HG03064 (cell line): ENCODE results near the gene ABCA4.

ENCODE experiments used
- ATAC-seq: cut with Tn5 transposase; IDR thresholded peaks from one replicate; pipeline ENCODE4 v1.9.1; 2021; ENCODE audit warnings: low read depth; ENCODE audit not compliant: unreplicated experiment

ABCA4 gene

DNA sequence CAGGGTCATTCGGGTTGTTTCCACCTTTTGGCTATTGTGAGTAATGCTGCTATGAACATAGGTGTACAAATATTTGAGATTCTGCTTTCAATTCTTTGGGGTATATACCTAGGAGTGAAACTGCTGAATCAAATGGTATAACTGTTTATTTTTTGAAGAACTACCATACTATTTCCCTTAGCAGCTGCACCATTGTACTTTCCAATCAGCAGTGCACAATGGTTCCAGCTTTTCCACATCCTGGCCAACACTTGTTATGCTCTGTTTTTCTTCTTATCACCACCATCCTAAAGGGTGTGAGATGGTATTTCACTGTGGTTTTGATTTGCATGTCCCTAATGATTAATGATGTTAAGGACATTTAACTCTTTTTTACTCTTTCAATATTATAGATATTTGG, 3.6 kb upstream of the ABCA4 start:
- no peak for ATAC-seq

DNA sequence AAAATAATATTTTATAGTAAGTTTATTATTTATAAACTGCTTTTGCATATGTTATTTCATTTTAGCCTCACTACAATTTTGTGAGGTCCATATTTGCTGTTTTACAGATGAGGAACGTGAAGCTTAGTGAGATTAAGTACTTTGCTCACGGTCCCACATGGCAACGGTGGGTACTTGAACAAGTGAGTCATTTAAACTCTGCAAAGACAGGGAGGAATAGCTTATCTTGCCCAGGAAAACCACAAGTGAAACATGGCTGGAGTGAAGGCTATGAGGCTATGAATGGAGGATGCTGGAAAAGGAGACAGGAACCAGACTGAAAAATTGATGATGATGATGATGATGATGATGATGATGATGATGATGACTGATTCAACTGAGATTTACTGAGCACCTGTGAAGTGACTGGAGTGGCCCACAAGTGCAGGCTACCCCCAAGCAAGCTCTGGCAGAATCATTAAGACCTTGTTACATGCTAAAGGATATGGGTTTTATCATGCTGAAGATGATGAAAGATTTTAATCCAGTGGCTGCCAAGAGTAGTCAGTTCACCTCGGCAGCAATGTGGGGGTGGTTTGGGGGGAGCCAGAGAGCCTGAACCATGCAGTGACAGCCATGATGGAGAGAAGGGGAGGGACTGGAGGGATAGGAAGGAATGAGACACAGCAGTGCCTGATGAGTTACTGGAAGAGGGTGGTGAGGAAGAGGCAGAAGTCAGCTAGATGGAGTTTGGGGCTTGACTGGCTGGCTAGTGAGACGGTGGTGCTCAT, 1.4 kb upstream of the ABCA4 start:
- ATAC-seq: no peak

DNA sequence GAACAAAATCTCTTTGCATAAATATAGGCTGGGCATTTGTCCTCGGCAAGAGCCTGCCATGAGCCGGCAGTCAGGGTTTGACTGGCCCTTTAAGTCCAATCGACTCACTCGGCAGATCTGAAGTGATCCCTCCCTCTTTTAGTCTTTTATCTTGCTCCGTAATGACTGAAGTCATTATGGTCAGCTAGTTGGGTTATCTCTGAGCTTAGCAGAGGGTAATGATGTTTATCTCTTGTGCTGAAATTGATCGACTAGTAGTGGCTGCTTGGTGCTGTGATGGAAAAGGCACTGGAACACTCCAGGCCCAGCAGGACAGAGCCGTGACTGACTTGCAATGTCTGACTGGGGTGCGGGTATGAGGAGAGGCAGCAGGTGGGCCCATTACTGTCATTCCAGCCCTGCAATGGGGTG, 468 bp upstream of the ABCA4 start:
- ATAC-seq: no peak

DNA sequence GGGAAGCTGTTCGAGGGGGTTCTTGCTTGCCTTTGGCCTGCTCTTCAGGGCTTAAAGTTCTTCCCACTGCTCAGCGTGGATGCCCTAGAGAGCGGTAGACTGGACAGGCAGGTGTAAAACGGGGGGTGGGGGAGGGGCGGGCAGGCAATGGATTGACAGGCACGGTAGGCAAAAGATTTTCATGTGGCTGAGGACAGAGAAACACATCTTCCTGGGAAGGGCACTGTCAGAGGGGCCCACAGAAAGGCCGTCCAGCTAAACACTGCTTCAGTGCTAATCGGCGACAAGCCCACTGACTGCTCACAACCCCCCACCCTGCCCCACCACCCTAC, 412 bp downstream of the ABCA4 start:
- ATAC-seq: no peak

DNA sequence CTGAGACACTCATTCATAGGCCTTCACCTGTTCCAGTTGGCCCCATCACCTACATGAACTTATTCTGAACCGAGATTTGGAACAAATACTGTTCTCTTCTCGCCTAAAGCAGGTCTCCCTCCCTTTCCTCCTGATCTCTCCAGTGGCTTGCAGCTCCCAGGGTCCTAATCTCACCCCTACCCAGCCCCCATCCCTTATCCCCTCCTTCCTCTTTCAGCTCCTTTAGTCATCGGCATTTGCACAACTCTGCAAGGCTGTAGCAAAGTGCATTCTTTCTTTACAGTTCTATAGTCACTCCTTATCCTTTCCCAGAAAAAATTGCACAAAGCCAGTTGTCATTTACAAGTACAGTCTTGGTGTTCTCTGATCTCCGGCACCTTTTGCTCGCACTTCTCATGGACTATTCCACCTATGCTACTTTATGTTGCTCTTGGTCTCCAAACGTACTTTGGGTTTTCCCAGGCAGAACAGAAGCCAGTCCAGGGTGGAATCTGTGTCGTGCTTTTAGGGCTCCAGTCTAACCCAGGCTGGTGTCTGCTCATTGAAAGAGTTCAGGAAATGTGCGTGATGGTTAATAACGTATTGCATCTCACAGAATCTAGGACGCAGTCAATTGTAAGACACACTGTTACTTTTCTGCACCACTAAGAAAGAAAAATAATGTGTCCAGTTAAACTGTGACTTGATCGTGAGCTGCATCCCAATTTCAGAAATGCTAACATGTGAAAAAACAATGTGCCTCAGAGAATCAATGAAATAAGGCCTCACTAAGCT, 965 bp downstream of the ABCA4 start:
- ATAC-seq: no peak

DNA sequence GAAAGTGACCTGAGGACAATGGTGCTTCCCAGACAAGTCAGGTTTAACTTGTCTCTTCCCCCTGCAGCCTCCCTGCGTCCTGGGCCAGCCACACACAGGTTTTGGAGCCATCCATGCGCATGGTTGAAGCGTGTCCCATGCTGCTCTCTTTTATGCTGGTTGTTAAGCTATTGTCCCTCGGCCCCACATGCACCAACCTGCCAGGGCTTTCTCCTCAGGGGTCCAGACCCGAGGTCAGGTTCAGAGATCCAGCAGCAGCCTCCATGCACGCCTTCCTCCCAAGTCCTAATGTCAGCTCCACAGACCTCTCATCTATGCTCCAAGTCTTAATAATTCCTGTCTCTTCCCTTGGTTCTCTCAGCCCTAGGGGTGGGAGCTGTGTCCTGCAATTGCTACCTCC, 1.6 kb downstream of the ABCA4 start:
- no peak for ATAC-seq

DNA sequence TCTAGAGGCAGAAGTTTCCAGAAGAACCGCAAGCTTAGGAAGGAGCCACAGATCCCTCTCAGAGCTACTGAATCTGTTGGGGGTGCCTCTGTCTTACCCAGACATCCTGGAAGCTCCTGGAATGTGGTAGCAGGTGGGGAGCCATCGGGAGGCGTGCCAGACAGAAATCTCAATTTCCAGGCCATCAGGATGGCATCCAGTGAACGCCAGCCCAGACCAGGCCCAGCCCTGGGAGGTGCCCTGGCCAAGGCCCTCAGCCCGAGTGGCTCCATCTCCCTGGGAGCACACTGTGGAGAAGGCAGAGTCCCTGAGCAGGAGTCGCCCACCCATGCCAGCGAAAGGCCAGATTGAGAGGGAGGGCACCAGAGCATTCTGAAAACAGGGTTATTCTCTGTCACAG, 2.5 kb downstream of the ABCA4 start:
- ATAC-seq: no peak

DNA sequence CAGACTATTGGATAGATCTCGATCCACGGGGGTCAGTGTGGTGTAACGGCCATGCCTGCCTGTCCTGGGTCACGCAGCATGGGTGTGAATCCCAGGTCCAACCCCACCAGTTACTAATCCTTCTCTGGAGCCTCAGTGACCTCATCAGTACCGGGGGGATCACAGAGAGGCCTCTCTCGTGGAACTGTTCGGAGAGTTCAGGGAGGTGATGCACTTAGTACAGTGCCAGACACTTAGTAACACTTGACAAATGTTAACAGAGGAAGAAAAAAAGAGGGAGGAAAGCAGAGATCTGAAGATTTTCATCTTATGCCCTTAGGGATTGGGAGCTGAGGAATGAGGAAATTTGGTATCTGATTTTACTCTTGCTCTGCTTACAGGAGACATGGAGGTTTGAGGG, 2.9 kb downstream of the ABCA4 start:
- no peak for ATAC-seq

DNA sequence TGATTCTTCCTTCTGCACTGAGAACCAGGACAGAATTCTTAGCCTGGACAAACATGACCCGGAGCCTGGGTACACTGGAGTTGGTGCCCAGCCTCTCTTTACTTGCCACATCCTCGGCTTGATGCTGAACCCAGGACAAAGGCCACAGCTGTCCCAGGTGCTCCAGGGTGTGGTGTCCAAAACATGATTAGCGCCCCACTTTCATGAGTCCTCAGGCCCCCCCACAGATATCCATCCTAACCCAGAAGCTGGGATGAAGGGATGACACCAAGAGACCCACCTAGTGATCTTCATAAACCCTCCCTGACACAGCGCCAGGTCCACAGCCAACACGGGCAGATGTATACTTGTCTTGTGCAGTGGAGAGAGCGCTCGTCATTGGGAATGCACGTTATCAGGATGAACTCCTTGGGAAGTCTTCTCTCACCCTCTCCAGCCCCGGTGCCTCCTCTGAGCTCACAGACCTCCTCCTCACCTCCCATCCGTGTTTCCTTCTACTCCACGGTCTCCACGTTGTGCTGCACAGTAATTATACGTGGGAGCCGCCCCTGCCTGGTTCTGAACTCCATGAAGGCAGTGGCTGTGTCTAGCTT, 3.6 kb downstream of the ABCA4 start:
- no peak for ATAC-seq

DNA sequence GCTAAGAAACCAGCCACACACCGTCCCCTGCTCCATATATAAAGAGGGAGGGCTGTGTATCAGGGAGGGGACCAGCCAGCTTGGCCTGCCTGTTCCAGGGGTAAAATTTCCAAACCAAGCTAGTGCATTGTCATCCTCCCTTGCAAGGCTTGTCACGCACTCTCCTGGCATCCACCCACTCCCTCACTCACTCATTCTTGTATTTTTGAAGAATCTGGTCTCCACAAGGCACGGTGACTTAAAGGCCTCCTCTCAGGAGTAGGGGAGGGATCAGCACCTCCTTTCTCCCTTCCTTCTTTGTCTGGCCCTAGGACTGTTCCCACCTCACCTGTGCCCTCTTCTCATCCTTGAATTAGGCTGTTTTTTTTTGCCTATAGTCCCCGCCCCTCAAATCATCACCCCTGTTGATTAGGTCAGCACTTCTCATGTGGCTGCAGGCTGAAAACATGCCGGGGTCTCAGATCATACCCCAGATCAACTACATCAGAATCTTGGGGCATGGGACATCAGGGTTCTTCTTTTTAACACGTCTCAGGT, 5.0 kb downstream of the ABCA4 start:
- ATAC-seq: no peak

DNA sequence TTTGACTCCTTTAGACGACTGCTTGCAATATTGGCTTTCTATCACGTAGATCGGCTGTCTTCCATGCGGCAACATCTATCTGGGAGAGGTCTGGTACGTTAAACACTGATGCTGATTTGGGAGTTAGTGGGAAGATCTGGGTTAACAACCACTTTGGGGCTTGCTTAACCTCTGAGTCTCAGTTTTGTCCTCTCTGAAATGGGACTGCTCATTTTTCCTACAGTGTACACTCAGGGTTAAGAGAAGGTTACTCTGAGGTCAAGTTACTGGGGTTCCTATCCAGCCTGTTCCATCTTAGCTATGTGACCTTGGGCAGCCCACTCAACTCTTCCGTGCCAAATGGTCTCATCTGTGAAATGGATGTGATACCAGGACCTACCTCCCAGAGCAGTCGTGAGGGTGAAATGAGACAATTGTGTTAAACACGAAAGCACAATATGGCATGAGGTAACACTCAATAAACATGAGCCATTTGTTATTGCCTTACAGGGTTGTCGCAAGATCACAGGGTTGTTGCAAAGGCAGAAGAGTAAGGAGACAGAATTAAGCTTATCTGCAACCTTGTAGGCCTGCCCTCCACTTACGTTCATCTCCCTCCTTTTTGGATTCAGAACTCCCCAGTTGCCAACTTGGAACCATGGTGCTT, 5.6 kb downstream of the ABCA4 start:
- ATAC-seq: no peak

DNA sequence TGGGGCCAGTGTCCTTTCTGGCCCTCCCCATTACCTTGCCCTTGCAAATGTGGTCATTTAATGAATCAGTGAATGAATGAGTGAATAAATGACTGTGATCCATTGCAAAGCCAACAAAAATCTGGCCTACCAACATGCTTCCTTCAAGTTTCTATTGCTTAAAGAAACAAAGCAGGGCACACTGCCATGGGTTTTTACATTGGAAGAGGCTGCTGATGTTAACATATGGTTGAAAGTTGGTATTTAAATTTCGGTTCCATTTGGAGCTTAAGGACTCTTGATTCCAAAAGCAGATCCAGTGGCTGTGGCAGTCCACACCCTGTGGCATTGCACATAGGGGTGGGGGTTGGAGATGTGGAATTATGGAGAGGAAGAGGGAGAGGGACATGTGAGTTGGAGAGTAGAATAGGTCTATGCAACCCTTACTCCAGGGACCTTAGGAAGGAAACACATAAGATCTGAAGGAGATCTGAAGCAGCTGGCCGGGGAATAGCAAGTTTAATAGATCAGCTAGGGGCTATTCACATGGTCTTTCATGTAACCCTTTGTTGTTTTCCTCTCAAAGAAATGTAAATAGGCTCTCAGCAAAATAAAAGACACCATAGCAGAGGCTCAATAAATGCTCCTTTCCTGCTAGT, 7.2 kb downstream of the ABCA4 start:
- no peak for ATAC-seq

DNA sequence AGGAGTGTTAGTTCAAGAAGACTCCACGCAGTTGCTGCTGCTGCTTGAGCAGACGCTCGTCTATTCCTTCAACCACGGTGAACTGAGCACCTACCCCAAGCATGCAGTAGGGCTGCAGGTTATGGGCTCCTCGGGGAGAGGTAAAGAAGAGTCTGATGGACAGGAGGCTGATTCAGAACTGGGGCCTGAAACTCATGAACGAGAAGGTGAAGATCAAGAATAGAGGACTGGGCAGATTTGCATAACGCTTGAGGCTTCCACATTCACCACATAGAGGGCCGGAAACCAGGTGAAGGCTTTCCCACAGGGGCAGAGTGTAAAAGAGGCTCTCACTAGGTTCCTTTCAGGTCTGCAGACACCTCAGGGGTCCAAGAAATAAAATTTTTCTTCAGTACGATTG, 9.1 kb downstream of the ABCA4 start:
- ATAC-seq: no peak

DNA sequence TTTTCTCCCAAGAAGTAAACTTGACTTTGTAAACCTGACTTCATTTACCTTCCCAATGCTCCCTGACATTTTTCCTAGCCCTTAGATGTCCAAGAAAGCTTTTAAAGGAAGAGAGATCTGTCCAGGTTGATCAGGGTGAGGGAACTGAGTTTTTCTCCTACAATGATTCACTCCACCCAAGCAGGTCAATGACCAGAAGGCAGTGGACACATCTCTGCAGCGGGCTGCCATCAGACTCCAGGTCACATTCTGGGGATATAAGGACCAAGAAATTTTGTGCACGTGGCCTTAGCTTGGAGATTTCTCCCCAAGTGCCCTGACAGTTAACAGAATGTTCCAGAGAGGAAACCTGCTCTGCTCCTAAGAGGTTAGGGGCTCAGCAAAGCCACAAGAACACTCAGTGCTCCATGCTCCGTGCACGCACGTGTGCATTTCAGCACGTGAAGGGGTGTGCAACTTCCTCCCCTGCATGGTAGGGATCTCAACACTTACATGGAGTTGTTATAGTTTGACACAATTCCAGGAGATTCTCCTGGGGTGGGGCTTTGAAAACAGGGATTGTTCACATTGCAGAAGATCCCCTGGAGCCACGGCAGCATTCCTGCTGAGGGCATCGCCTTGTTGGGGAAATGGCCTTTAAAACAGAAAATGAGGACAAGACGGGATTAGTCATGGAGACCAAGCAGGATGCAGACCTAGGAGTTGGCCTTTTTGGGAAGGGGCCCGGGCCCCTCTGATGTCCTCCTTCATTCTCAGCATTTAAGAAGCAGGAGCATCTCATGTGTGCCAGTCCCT, 9.8 kb downstream of the ABCA4 start:
- ATAC-seq: no peak

DNA sequence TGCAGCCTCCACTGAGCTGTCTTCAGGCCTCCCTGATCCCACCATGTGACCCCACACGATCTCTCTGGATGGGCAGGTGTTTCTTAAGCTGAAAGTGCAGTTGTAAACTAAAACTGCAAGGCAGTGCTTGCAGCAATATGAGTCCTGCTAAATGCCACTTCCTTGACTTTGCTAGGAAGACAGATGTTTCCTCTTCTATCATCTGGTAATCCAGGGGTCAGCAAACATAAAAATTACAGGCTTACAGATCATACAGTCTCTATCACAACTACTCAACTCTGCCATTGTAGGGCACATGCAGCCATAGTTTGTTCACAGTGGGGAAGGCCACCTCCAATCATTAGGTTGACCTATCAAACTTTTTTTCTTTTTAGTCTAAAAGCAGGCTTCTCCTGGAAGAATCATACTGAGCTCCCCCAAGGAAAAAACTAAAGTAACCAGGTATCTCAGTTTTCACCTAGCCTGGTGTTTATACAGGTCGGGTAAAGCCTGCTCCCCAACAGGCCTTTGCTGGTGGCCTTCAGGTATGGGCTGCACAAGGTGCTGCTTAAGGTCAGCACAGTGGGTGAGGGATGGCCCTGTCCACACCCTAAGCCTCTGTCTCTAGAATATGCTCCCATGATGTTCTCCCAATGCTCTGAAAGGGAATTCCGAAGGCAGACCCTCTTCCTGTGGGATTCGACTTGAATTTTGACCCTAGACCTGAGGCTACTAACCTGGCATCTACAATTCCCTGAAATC, 10.8 kb downstream of the ABCA4 start:
- no peak for ATAC-seq

DNA sequence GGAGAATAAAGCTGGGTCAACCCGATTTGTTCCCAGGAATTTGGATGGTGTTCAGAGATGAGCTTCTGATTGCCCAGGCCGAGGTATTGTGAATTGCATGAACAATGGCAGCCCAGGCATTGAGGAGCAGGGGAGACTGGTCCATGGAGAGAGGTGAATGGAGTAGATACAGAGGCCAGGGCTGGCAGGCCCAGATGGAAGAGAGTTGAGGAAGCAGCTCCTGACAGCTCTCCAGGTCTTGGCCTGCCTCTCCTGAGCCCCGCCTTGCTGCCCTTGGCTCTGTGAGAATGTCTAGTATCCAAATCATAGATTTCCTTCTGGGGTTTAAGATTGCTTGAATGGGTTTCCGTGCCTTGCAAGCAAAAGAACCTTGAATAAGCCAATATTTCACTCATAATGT, 11.5 kb downstream of the ABCA4 start:
- ATAC-seq: no peak

DNA sequence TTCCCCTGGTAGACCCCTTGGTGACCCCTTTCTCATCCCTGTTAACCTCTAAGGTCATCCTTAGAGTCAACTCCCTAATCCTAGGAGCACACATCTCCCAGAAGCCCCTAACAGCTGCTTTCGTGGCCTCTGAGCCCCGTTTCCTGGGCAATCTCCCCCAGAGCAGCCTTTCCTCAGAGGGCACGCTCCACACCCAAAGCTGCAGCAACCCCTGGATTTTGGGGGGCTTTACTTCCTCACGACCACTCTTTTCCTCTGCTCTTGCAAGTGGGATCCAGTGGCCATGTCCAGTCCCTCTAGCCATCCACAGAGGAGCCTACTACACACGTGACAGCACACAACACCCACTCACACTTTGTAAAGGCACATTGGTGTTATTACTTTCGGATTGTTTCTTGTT, 13.8 kb downstream of the ABCA4 start:
- no peak for ATAC-seq

DNA sequence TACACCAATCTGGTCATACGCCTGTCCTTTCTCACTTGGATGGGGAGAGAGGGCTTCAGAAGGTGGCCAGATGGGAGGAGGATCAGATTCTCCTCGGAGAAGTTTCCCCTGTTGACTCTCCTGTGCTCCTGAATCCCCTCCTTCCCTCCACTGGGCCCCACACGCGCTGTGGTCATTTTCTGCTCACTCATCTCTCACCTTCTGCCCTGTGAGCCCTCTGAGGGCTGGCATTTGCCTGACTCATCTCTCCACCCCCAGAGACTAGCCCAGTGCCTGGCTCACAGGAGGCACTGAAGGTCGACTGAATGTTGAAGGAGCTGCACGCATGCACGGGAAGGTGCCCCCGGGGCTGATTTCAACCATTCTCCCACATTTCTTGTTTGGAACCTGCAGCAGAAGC, 14.2 kb downstream of the ABCA4 start:
- no peak for ATAC-seq

DNA sequence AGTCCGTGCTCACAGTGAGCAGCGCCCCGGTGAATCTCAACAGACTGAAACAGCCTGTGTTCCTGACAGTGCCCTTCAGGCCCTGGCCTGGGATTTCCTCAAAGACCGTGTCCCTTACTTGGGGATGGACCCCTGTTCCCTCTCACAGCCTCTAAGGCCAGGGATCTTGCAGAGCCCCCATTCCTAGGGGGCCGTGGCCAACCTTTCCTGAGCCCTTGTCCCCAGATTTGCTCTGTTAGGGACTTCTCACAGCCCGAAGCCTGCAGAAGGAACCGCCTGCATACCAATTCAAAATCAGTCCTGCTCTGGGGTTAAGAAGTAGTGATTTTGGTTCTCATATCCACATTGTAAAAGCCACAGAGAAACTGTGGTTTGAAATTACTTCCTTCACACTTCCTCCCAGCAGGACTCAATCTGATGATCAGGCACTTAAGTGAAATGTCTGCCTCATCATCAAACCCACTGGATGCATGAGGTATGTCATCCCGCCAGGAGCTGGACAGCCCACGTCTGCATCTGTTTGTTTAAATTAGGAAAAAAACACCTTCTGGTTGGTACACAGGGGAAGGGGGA, 14.9 kb downstream of the ABCA4 start:
- ATAC-seq: no peak
